A549 (cell line): ENCODE data around the gene ACTG1. TPM values are rescaled to one million over a fixed set of nuclear protein-coding genes. Genes with fewer than 3 reads are reported as not detected.
"Not testable (repeated sequence)": the region's sequence is repeated elsewhere in the genome, so short reads cannot be mapped to it uniquely, and the experiment has no call there.

ENCODE experiments used
- ATAC-seq, 2 experiments: fragments of 200-7000 bp in 1 of 2; fragments of >200 bp in 1 of 2; cut with Nextera tagmentation in 1 of 2; cut with Tn5 transposase in 1 of 2; 3 replicates each; pipeline versions ENCODE4 v1.8.0 to v1.9.1; 2018 to 2020; ENCODE audit warnings: mild to moderate bottlenecking in 1 of 2, moderate library complexity in 1 of 2
- CTCF ChIA-PET: fragments of 300-600 bp; sonication (Branson Sonifier 250); formaldehyde crosslinking; extraction: SDS; loops from one replicate; lab custom pipeline; 2021; ENCODE audit warnings: antibody characterized with exemption, inconsistent platforms; lab: Yijun Ruan, JAX
- POLR2A ChIA-PET: fragments of 350-600 bp; formaldehyde crosslinking; extraction: SDS; loops from one replicate; lab custom pipeline; 2021; ENCODE audit warnings: antibody characterized with exemption, inconsistent platforms; lab: Yijun Ruan, JAX
- DNase-seq, 2 experiments: peaks; one replicate each; pipeline versions ENCODE4 v3.0.0 to v3.0.0-alpha.2; 2011 to 2016; ENCODE audit warnings: low read depth in 1 of 2, low spot score in 1 of 2
- FAIRE-seq: peaks from 2 replicates; lab custom pipeline; 2011; peaks lifted over from hg19 to GRCh38; lab: Jason Lieb, UNC
- H3K27ac ChIP-seq, 2 experiments: fragments of >200 bp; sonication (Bioruptor Twin); formaldehyde crosslinking; 3 replicates each; pipeline ENCODE4 v1.5.1; 2016 to 2017
- H3K4me1 ChIP-seq: fragments of >200 bp; sonication (Bioruptor Twin); formaldehyde crosslinking; 3 replicates; pipeline ENCODE4 v1.6.1; 2016
- H3K4me2 ChIP-seq: fragments of >200 bp; sonication (Bioruptor Twin); formaldehyde crosslinking; 3 replicates; pipeline ENCODE4 v1.6.1; 2016
- H3K4me3 ChIP-seq: fragments of >200 bp; sonication (Bioruptor Twin); formaldehyde crosslinking; 3 replicates; pipeline ENCODE4 v1.5.1; 2016
- H3K9me3 ChIP-seq: fragments of >200 bp; sonication (Bioruptor Twin); formaldehyde crosslinking; 3 replicates; pipeline ENCODE4 v1.6.1; 2016
- CHD4 ChIP-seq: fragments of 200-600 bp; sonication (generic); IDR thresholded peaks from 2 replicates; pipeline ENCODE4 v1.6.1; 2016; ENCODE audit warnings: antibody characterized with exemption, mild to moderate bottlenecking, borderline replicate concordance
- HOXA7 ChIP-seq: fragments of 250-450 bp; sonication (Bioruptor Pico); IDR thresholded peaks from 2 replicates; pipeline ENCODE4 v1.5.0; 2020; ENCODE audit warnings: mild to moderate bottlenecking, moderate library complexity
- JUNB ChIP-seq: fragments of >200 bp; sonication (Bioruptor Twin); formaldehyde crosslinking; IDR thresholded peaks from 2 replicates; pipeline ENCODE4 v1.6.1; 2016
- PBX3 ChIP-seq: IDR thresholded peaks from 2 replicates; pipeline ENCODE4 v1.6.1; 2012
- PHF8 ChIP-seq: fragments of 200-600 bp; sonication (generic); IDR thresholded peaks from 2 replicates; pipeline ENCODE4 v1.6.1; 2016; ENCODE audit warnings: low read depth, mild to moderate bottlenecking, antibody characterized with exemption, moderate library complexity, borderline replicate concordance
- RAD21 ChIP-seq, 2 experiments: fragments of >200 bp in 1 of 2; sonication (Bioruptor Twin) in 1 of 2; formaldehyde crosslinking in 1 of 2; IDR thresholded peaks in 1 of 2; conservative IDR thresholded peaks in 1 of 2; 2 replicates in 1 of 2; 3 replicates in 1 of 2; pipeline ENCODE4 v1.6.1; 2012 to 2018; ENCODE audit warnings: inconsistent platforms in 1 of 2
- ZSCAN20 ChIP-seq: fragments of 250-450 bp; sonication (Bioruptor Pico); IDR thresholded peaks from 2 replicates; pipeline ENCODE4 v1.8.0; 2022; ENCODE audit warnings: mild to moderate bottlenecking, moderate library complexity
- WGBS: methylation state at CpG from one replicate; pipeline ENCODE4 v1.1.6; 2017; ENCODE audit errors: missing lambda C conversion rate; 5-methylcytosine and 5-hydroxymethylcytosine counted together
- polyA plus RNA-seq, 4 experiments: library from polyadenylated mRNA; depleted of rRNA in 3 of 4; stranded (reverse); fragments of >200 nt; fragmentation: RNase III in 1 of 4; extraction: RNeasy Plus Mini Kit Qiagen cat#74134 plus additional on column Dnase treatment in 1 of 4; gene quantifications; 2 replicates in 3 of 4; 3 replicates in 1 of 4; pipeline ENCODE4 v1.2.3, GENCODE V29; 2011 to 2017

The ACTG1 gene
- polyA plus RNA-seq, 2 of the 4 experiments (the other 2 are of a cell fraction), result 2,042 to 7,263 TPM

- Histone ChIP-seq H3K4me1 (peaks cover 11% of the 10 kb centered on the region; the same call in 1 of the 3 replicates), H3K27ac (peak overlapping the region in 1 of 2 experiments; percentile 10; a peak in 1 of 6 replicates), H3K9me3 (0 out of 3 replicates have a peak, but pooled peaks cover 3% of the 10 kb centered on the region), H3K4me3 (no peak overlapping the region), H3K4me2 (no peak overlapping the region)
- TF ChIP-seq PBX3, result peak; percentile 25; the same call in 1 of the 2 replicates
- TF ChIP-seq ZSCAN20 (CRISPR knock-in tag), result no peak
- no peak for FAIRE-seq
- DNase-seq, result no peak
- WGBS, result 56% methylated on average over 5 of the region's 6 CpGs
- ATAC-seq, result peak; percentile 23 to 41; a peak in 4 of 6 replicates
- POLR2A ChIA-PET, result interaction anchor here (0.6 to 1.3 kb wide), 3 partner anchors 10 to 67 kb away, joined by 3 to 4 read pairs (median 3); no protein-coding TSS in a partner anchor
- CTCF ChIA-PET, result interaction anchor here (0.9 to 2.9 kb wide), 5 partner anchors 9 to 391 kb away, joined by 3 to 16 read pairs (median 3); no protein-coding TSS in a partner anchor
These were observed 21.8 kb upstream of the ACTG1 start for GRCh38 chr17:81534157-81535006.

- no peak for FAIRE-seq
- WGBS, result 73% methylated on average over 19 of the region's 21 CpGs
- POLR2A ChIA-PET, result interaction anchor here (0.6 to 1.3 kb wide), 2 partner anchors 10 to 19 kb away, joined by 3 to 4 read pairs; no protein-coding TSS in a partner anchor
- H3K4me3 ChIP-seq, result no peak overlapping the region
- no peak for DNase-seq
- peak overlapping the region in 1 of 2 experiments; percentile 10; a peak in 1 of 6 replicates for H3K27ac ChIP-seq
- TF ChIP-seq CHD4 (no peak), RAD21 (conservative IDR thresholded peaks at IDR 0.05 in 1 of 2, IDR thresholded peaks at IDR 0.05 in 1 of 2) (no peak), PBX3 (peak; percentile 21)
- H3K4me2 ChIP-seq, result no peak overlapping the region
- ATAC-seq, result peak; percentile 4 to 7; a peak in 5 of 6 replicates
- 0 out of 3 replicates have a peak, but pooled peaks cover 3% of the 10 kb centered on the region for H3K9me3 ChIP-seq
- peaks cover 11% of the 10 kb centered on the region; the same call in 1 of the 3 replicates for H3K4me1 ChIP-seq
- CTCF ChIA-PET, result interaction anchor here (0.6 to 2.9 kb wide), 6 partner anchors 8 to 281 kb away, joined by 3 to 16 read pairs (median 3); no protein-coding TSS in a partner anchor
These were observed 20.9 kb upstream of the ACTG1 start for GRCh38 chr17:81533339-81534141.

- peak; percentile 1 to 3; a peak in 1 of 6 replicates for ATAC-seq
These were observed 20.1 kb upstream of the ACTG1 start for GRCh38 chr17:81532490-81533287.

GRCh38 chr17:81531998-81532404 is 19.4 kb upstream of the ACTG1 start:
- H3K4me2 ChIP-seq, ATAC-seq, H3K4me3 ChIP-seq, H3K27ac ChIP-seq, H3K9me3 ChIP-seq, POLR2A ChIA-PET, DNase-seq: not testable (repeated sequence)
- CTCF ChIA-PET, result interaction anchor here (0.6 to 2.9 kb wide), 3 partner anchors 13 to 84 kb away, joined by 3 to 16 read pairs (median 3); no protein-coding TSS in a partner anchor
- peaks cover 11% of the 10 kb centered on the region; the same call in 1 of the 3 replicates for H3K4me1 ChIP-seq
- WGBS, result 84% methylated on average over 3 of the region's 3 CpGs
- FAIRE-seq, result peak; percentile 94

More at GRCh38 chr17:81532490-81533287, 20.1 kb upstream of the ACTG1 start:
- FAIRE-seq (no peak), DNase-seq (no peak)
- ChIA-PET POLR2A (no interaction called here), CTCF (interaction anchor here (0.6 to 2.9 kb wide), 3 partner anchors 14 to 85 kb away, joined by 3 to 16 read pairs (median 3); no protein-coding TSS in a partner anchor)
- no peak overlapping the region for H3K4me3 ChIP-seq
- no peak for TF ChIP-seq PHF8
- TF ChIP-seq JUNB, result no peak
- no peak for TF ChIP-seq HOXA7
- TF ChIP-seq PBX3, result peak; percentile 48
- peaks cover 11% of the 10 kb centered on the region; the same call in 1 of the 3 replicates for H3K4me1 ChIP-seq
- H3K9me3 ChIP-seq, result 0 out of 3 replicates have a peak, but pooled peaks cover 3% of the 10 kb centered on the region
- H3K27ac ChIP-seq, result no peak overlapping the region
- 83% methylated on average over 11 of the region's 11 CpGs for WGBS
- no peak overlapping the region for H3K4me2 ChIP-seq

- H3K9me3 ChIP-seq, ATAC-seq, H3K4me3 ChIP-seq, H3K27ac ChIP-seq, H3K4me2 ChIP-seq, FAIRE-seq, DNase-seq: not testable (repeated sequence)
- ChIA-PET CTCF (interaction anchor here (3.3 to 4.4 kb wide), 2 partner anchors 12 to 70 kb away, joined by 20 to 31 read pairs; no protein-coding TSS in a partner anchor), POLR2A (interaction anchor here (3.0 kb wide), 1 partner anchor 12 kb away, joined by 10 read pairs; no protein-coding TSS in a partner anchor)
- WGBS, result 77% methylated on average over 6 of the region's 6 CpGs
- H3K4me1 ChIP-seq, result peaks cover 11% of the 10 kb centered on the region; the same call in 1 of the 3 replicates
These were observed 18.4 kb upstream of the ACTG1 start for GRCh38 chr17:81531013-81531412.
